HEK293T (cell line): ENCODE results near the gene ISG20L2.

Source experiments
- FOXA1 ChIP-seq: fragments of 450-650 bp; IDR thresholded peaks from 2 replicates; pipeline ENCODE4 v1.6.1; 2016; ENCODE audit warnings: mild to moderate bottlenecking
- FOXM1 ChIP-seq: fragments of 450-650 bp; IDR thresholded peaks from 2 replicates; pipeline ENCODE4 v1.6.1; 2017; ENCODE audit warnings: mild to moderate bottlenecking, borderline replicate concordance
- NFRKB ChIP-seq: fragments of 450-650 bp; IDR thresholded peaks from 2 replicates; pipeline ENCODE4 v1.6.1; 2016; ENCODE audit warnings: mild to moderate bottlenecking, moderate library complexity
- PKNOX1 ChIP-seq: fragments of 450-650 bp; IDR thresholded peaks from 2 replicates; pipeline ENCODE4 v1.6.1; 2016
- SP1 ChIP-seq: fragments of 450-650 bp; IDR thresholded peaks from 2 replicates; pipeline ENCODE4 v1.6.1; 2017
- SUZ12 ChIP-seq: fragments of 450-650 bp; IDR thresholded peaks from 2 replicates; pipeline ENCODE4 v1.6.1; 2016; ENCODE audit warnings: mild to moderate bottlenecking

- TF ChIP-seq FOXA1 (no peak), NFRKB (no peak), FOXM1 (no peak), SP1 (no peak), SUZ12 (no peak), PKNOX1 (no peak)
These were observed 47.2 kb upstream of the ISG20L2 start for GRCh38 chr1:156775799-156776198.
